GM18517 (cell line): ENCODE data around the gene SLC23A2.
"Not testable (repeated sequence)": the region's sequence is repeated elsewhere in the genome, so short reads cannot be mapped to it uniquely, and the experiment has no call there.

Source experiments
- ATAC-seq: cut with Tn5 transposase; IDR thresholded peaks from one replicate; pipeline ENCODE4 v1.9.1; 2021; ENCODE audit warnings: mild to moderate bottlenecking, moderate library complexity; ENCODE audit not compliant: unreplicated experiment

SLC23A2 gene

DNA sequence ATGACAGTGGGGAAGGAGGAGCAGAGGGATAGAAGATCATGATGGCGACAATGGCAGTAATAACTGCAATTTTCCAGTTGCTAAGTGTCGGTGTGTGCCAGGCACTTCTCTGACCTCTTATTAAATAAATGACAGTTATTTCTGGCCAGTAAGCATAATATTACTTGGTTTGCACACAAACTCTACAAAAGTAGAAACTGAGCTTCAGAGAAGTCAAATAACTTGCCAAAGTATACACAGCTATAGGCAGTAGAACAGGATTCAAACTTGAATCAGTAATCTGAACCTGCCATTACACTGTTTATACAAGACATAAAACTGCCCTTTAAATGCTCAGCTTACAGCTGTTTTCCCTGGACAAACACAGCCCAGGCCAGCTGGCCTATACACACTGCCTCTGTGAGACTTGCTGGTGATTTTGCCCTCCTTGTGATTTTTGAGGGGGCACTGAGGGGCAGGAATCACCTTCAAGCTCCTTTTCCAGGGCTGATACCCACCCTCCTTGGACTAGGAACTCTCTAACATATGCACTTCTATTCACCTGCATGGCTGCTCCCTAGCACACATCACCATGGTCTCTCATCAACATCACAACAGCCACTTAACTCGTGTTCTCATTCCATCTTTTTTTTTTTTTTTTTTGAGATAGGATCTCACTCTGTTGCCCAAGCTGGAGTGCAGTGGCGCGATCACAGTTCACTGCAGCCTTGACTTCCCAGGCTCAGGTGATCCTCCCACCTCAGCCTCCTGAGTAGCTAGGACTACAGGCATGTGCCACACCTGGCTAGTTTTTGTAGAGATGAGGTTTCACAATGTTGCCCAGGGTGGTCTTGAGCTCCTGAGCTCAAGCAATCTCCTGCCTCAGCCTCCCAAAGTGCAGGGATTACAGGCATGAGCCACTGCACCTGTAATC lies 63.6 kb downstream of the SLC23A2 start:
- no peak for ATAC-seq

DNA sequence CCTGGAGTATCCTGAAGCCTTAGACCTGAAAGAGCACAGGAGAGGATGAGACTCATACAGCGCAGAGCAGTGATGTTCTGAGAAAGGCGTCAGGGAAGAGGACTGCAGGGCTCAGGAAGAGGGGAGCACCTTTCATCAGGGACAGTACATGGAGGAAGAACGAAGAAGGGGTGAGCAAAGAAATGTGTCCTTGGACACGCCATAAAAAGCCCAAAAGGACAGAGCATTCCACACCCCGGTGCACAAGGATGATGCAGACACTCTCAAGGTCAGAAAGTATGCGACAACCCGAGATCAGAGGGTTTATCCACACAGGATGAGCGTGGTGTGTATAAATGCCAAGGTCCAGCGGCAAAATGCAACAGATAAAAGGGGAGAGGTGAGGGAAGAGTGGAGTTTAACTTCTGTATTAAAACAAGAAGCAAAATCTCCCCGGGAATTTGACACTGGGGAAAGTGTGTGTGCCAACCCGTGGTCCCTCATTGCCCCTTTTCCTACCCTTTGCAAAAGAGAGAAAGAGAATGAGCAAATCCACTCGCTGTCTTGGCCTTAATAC lies 64.4 kb downstream of the SLC23A2 start:
- no peak for ATAC-seq

DNA sequence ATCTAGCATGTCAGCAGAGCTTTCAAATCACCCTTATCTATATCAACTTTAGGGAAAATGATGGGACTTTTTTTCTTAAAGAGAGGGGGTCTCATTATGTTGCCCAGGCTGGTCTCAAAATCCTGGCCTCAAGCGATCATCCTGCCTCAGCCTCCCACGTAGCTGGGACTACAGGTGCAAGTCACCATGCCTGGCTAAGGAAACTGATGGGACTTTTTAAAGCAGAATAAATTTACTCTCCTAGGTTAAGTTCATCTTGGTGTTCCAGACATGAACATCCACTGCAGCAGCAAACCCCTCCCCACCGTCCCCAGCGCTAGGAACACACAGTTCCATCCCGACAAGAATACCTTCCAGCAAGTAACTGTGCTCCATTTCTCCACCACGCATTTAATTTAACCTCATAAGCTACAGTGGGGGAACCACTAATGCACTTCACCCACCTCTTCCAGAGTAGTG lies 64.9 kb downstream of the SLC23A2 start:
- ATAC-seq, result no peak

DNA sequence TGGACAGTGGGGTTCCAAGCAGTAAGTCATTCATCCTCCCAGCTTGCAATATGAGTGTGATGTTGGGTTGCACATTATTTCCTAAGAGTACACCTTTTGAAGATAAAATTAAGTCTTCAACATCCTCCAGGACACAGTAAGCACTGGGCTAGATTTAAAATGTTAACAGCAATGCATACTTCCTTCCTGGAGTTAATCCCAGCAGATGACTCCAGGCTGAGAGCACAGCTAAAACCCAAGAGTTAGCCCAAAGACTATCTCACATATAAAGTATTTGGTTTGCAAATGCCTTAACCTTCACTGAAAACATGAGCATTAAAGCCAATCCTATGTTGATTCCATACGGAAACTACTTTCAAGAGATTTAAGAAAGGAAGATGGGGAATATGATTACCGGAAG lies 69.2 kb downstream of the SLC23A2 start:
- no peak for ATAC-seq

DNA sequence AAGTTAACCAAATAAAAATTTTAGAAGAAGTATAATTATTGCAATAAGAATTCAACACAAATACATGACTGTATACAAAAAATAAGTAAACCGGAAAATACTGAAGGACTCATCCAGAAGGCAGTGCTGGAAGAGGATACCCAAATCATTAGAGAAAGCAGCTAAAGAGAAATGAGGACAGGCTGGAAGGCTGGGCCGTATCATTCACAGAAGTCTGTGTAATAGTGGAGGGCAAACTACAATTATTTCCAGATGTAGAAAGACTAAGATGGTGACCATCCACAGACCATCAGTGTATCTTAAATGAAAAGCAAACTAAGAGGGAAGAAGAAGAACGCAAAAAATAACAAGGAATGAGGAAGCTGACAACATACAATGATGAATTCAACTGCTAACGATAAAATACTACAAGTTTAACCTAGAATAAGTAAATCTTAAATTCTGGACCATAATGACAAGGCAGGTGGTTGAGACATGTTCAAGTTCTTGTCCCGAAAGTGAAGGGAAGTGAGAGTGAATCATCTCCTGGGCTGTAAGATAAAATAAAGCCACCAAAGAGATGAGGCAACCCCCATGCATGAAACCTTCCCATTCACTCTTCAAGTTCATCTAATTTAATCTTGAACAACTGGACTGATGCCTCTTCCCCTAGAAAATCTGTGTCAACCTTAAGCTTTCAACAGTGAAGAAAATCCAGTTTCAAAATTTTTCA lies 71.5 kb downstream of the SLC23A2 start:
- ATAC-seq, result no peak

DNA sequence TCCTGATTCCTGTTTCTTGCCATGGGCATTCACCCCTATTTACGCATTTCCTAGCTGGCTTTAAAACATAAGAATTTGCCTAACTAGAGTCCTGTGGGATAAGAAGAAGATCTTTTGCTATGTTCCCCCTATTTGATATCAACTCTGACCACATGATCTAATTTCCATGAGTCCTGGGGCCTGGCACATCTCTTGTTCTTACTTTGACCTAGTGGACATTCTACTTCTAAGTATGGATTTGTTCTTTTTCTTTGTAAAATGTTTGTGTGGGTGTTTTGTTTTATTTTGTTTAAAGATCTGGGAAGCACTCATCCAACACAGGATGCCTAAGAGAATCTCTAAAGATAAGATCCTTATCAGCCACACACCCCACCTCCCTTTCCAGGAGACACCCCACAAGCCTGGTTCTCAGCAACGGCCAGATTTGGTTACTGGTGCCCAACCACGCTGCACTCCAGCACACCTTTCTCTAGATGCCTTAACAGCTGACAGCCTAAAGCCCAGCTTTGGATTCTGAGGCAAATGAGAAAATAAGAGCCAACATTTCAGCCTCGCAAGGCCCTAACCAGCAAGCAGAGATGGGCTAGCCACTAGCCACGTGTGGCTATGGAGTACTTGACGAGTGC lies 74.7 kb downstream of the SLC23A2 start:
- ATAC-seq, result no peak

DNA sequence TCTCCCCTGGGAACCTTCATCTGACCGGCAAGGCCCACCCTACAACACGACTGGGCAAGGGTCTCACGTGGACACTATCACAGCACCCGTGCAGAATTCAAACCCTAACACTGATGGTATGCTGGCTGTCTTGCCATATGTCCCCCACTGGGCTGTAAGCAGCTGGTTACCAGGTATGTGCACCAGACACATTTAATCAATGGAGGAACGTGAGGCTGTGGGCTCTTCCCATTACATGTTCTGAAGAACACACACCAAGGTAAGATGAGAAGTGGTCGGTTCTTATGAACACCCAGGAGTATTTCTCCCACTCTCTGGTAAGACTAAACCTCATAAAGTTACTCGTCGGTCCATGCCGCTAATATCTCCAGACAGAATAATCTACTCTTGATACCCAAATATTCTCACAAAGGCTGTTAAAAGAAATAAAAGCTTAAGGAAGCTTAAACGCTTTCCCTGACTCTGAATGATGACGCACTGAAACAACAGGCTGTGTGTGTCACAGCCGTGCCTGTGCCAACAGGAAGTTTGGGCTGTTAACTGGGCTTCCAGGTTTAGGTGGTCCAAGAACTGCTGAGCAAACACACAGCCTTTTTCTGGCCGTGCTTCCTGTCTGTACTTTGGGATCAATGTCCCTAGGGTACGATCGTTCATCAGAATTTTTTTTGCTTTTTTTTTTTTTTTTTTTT lies 75.3 kb downstream of the SLC23A2 start:
- no peak for ATAC-seq

DNA sequence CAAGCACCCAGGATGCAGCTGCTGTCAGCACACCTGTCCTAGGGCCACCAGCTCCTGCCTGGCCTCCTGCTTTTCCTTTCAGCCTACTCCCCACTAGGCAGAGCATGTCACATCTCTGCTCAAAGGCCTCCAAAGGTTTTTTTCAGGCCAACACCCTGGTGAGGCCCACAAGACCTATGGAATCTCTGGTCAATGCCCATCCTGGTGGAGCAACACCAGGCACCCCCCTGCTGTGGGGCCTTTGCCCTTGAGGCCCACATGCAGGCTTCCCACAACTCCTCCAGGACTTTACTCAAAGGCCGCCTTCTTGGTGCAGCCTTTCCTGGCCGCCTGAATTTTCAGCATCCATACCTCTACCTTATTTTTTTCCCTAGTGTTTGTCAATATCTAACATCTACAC lies 76.9 kb downstream of the SLC23A2 start:
- no peak for ATAC-seq

DNA sequence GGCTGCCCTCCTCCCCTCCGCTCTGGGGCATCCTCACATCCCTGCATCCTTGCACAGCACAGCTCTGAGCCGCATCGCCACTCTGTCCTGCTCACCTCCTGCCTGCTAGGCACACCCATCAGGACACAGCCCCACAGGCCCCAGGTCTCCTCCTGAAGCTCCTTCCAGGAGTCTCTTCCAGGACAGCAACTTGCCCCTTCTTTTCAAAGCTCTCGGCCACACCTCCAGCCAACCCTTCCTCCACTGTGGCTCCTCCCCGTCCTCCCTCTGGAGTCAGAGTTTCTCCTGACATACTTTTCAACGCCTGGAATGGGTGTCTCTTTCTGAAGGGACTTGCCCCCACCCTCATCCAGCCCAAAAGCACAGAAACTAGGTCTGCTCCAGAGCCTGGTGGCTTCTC lies 77.3 kb downstream of the SLC23A2 start:
- no peak for ATAC-seq

DNA sequence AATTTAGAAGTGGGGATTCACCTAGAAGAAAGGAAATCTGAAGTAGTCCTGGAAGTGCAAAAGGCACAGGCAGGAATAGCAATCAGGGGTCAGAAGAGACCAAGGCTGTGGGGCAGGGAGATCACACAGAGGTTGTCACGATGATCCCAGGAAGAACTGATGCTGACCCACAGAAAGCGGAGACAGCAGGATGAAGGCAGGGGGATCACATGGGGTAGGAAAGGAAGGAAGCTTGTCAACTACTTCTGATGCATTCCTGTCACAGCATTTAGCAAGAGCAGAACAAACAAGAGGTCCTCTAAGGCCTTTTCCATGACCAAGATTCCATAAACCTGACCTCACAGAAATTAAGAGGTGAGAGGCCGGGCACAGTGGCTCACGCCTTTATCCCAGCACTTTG lies 79.1 kb downstream of the SLC23A2 start:
- ATAC-seq, result no peak

DNA sequence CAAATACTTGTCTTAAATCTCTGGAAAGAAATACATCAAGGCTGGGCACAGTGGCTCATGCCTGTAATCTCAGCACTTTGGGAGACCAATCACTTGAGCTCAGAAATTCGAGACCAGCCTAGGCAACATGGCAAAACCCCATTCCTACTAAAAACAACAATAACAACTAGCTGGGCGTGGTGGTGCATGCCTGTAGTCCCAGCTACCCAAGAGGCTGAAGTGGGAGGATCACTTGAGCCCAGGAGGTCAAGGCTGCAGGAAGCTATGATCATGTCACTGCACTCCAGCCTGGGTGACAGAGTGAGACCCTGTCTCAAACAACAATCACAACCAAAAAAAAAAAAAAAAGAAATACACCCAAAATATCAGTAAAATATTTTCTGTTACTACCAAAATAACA lies 80.0 kb downstream of the SLC23A2 start:
- ATAC-seq, result not testable (repeated sequence)

DNA sequence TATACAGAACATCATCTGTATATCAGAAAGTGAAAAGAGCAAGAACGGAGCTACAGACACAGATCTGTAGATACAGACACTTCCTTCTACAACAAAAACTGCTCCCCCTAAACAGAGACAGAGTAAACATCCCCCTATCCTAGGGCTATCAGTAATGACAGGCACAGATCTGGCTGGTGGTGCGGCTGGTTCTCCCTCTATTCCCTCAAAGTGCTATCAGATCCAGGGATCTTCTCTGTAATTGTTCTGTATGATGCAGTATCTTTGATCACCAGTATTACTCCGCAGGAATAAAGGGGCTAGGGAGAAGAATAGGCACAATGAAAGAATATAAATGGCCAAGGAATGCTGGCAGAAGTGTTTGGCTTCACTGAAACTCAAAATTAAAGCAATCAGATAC lies 80.7 kb downstream of the SLC23A2 start:
- no peak for ATAC-seq

DNA sequence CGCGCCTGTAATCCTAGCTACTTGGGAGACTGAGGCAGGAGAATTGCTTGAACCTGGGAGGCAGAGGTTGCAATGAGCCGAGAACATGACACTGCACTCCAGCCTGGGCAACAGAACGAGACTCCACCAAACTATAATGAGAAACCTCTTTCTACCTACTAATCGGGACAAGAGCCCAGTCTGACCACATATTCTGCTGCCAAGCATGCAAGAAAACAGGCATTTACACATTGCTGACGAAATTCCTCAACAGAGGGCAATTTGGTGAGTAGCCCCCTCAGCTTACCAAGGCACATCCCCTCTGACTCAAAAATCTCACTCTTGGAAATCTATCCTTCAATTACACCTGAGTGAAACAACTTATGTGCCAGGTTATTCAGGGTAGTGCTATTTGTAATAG lies 81.2 kb downstream of the SLC23A2 start:
- ATAC-seq, result no peak

DNA sequence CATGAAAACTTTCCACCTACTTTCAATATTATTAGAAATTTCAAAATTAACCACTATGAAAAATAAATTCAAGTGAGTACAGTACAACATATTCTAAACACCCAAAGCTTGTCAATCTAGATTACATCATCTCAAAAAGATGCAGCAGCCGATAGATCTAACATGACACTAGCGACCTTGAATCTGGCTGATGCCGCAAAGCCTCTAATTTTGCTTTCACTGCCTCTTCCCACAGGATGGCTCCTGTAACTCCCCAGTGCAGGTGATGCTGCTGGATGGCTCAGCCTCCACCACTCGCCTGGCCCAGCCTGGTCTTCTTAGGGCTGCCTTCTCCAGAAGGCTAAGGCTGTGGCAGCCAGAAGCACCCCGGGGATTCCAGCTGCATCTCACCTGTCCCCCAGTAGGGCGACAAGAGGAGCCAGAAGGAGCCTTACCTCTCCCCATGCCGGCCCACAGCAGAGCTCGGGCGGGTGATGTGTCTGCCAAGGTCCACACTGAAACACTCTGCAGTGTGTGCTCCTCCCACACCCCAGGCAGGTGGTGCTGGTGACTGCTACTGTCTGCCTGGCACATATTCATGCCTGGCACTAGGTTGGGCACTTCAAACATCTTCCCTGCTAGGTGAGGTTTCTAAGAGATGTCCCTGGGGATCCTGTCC lies 82.1 kb downstream of the SLC23A2 start:
- ATAC-seq, result no peak

DNA sequence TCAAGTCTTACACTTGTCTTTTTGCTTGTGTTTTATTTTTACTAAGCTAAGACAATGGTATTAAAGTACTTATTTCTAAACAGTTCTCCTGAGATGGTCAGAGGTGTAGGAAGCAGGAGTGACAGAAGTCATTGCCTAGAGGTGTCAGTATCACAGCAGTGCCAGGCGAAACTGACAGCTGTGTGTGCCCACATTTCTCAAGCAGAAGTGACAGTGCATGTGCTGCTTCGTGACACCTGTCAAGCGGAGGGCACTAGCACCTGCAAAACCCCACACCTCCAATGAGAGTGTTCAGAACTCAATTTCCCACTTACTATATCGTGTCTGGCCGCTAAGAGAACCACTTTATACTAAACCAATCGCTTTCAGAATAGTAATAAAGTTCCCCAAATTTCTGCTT lies 82.8 kb downstream of the SLC23A2 start:
- ATAC-seq, result no peak

DNA sequence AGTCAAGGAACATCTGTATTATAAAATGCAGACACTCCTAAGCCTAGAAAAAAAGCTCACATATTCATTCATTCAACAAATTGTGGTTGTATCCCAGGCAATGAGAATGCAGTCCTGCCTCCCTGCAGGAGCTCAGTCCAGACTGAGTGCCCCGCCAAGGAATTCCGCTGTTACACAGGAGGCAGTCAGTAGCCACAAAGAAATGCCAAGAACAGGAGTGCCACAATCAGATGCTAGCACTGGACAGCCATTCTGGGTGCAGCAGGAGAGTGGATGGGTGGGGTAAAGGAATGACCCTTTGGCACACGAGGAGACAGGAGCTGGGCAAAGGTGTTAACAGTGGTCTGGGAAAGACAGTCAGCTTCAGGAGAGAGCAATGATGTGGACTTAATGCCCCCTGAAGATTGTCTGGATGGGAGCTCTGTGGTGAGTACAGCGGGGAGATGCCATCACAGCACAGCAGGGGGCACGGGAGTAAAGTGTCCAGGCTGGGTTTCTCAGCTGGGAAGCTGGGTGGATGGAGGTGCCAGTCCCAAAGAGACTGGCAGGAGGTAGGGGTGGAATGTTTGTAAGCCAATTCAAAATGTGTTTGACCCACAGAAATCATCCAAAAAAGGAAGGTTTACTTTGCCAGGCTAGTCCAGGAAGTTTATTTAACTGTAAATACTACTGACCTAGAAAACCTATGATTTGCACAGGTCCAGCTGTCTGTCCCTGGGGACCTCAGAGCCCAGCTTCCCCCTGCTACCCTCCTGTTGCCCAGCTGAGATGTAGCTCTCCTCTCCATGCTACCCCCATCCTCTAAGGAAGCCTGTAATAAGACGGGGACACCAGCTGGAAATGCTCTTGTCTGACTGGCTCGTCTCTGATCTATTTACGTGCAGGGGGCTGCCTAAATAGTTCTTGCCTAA lies 84.1 kb downstream of the SLC23A2 start:
- ATAC-seq, result no peak

DNA sequence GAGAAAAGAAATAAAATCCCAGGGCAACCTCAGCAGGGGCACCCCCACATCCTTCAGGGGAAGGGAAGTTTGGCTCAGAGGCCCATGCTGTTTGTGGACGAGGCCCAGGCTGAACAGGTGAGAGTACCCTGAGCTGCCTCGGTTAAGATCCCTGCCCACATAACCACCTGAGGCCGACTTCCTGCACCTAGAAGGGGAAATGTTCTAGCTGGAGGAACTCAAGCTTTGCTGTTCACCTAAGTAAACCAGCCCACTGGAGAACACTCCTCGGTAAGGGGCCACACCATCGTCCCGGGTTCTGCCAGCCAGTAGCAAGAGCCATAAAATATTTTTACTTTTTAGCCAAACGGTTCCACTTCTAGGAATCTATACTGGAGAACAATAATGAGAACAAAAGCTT lies 88.2 kb downstream of the SLC23A2 start:
- no peak for ATAC-seq

DNA sequence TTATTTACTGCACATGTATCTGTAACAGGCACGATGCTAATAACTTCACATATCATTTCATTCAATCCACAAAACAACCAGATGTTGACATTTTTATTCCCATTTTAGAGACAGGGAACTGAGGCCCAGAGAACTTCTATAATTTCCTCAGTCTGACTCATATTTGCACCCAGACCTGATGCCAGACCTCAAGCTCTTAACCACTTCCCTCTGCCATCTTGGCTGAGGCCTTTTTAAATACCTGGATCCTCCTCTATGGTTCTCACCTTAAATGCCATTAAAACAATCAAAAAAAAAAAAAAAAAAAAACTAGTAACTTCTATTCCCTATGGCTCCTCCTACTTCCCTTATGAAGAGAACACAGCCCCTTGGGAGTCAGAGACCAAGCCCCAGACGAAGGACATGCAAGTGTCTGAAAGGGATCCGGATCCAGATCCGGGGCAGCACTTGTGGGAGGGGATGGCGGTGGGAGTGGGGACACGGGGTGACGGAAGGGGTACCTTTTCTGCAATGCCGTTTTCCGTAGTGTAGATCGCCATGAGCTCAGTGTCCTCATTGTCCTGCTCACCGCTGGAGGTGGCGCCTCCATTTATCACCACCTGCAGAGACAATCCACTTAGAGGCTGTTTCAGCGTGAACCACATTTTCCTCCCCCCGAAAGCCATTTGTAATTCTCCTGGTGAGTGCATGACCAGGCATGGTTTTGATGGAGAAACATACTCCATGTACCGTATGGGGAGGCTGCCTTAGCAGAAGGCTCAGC lies 88.7 kb downstream of the SLC23A2 start:
- ATAC-seq, result no peak

DNA sequence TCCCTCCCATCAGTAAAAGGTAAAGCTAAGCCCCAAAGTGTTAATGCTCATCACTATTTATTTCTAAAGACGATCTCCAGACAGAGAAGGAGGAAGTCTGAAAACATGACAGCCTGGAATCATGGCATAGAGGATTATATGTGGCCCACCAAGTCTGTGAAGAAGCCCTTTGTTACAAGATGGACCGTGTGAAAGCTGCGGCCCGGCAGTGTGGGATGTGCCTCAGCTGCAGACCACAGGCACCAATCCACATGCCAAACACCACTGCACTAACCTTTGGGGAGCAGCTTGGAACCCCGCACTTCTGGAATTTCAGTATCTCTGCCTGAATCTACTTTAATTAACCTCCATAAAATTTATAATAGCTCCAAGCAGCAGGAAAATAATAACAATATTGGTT lies 90.4 kb downstream of the SLC23A2 start:
- no peak for ATAC-seq
